Anterior cingulate cortex (tissue), 58 donors: ENCODE results near the gene PEX5L.

Source experiments
- DNase-seq, 58 donors: peaks; one replicate each; lab custom pipeline; 2025; lab: John Stamatoyannopoulos, UW

PEX5L gene

GRCh38 chr3:179958143-179958542 is 78.6 kb downstream of the PEX5L start:
- DNase-seq = no peak

- DNase-seq = no peak
Observed at GRCh38 chr3:179957264-179957845, 79.4 kb downstream of the PEX5L start.

GRCh38 chr3:179956416-179956830 is 80.3 kb downstream of the PEX5L start:
- no peak for DNase-seq

- DNase-seq = no peak
Observed at GRCh38 chr3:179955809-179956208, 80.9 kb downstream of the PEX5L start.

GRCh38 chr3:179955286-179955685 is 81.5 kb downstream of the PEX5L start:
- DNase-seq = no peak

- peak in 2 of 58 donors; percentile 22 to 30 for DNase-seq
Observed at GRCh38 chr3:179953993-179954870, 82.5 kb downstream of the PEX5L start.

- DNase-seq = no peak
Observed at GRCh38 chr3:179950840-179951239, 85.9 kb downstream of the PEX5L start.

GRCh38 chr3:179949869-179950268 is 86.9 kb downstream of the PEX5L start:
- no peak for DNase-seq

GRCh38 chr3:179949412-179949811 is 87.3 kb downstream of the PEX5L start:
- DNase-seq = no peak

GRCh38 chr3:179948740-179949139 is 88.0 kb downstream of the PEX5L start:
- no peak for DNase-seq

GRCh38 chr3:179945569-179945968 is 91.2 kb downstream of the PEX5L start:
- DNase-seq = no peak

- DNase-seq = peak in 35 of 58 donors; percentile 4 to 85 (median 37)
Observed at GRCh38 chr3:179943117-179943880, 93.4 kb downstream of the PEX5L start.

GRCh38 chr3:179942553-179943075 is 94.1 kb downstream of the PEX5L start:
- DNase-seq = peak in 1 of 58 donors; percentile 54

GRCh38 chr3:179935710-179936109 is 101.0 kb downstream of the PEX5L start:
- no peak for DNase-seq

- DNase-seq = peak in 2 of 58 donors; percentile 1 to 23
Observed at GRCh38 chr3:179933914-179934313, 102.8 kb downstream of the PEX5L start.

- DNase-seq = no peak
Observed at GRCh38 chr3:179933080-179933479, 103.7 kb downstream of the PEX5L start.

GRCh38 chr3:179932674-179933073 is 104.1 kb downstream of the PEX5L start:
- no peak for DNase-seq

GRCh38 chr3:179929091-179929529 is 107.6 kb downstream of the PEX5L start:
- peak in 35 of 58 donors; percentile 5 to 69 (median 31) for DNase-seq

- DNase-seq = no peak
Observed at GRCh38 chr3:179927191-179927590, 109.5 kb downstream of the PEX5L start.

GRCh38 chr3:179921951-179922350 is 114.8 kb downstream of the PEX5L start:
- no peak for DNase-seq

- DNase-seq = peak in 22 of 58 donors; percentile 5 to 79 (median 30)
Observed at GRCh38 chr3:179921500-179921899, 115.2 kb downstream of the PEX5L start.
